GM19035 (cell line): ENCODE measurements around the gene GTF2I.
A peak's percentile ranks its signal among the peaks of the same experiment; 100 is the strongest.
"Not testable (repeated sequence)": the region's sequence is repeated elsewhere in the genome, so short reads cannot be mapped to it uniquely, and the experiment has no call there.

Source experiments
- ATAC-seq: cut with Tn5 transposase; IDR thresholded peaks from one replicate; pipeline ENCODE4 v1.9.1; 2021; ENCODE audit not compliant: unreplicated experiment

Gene GTF2I

DNA sequence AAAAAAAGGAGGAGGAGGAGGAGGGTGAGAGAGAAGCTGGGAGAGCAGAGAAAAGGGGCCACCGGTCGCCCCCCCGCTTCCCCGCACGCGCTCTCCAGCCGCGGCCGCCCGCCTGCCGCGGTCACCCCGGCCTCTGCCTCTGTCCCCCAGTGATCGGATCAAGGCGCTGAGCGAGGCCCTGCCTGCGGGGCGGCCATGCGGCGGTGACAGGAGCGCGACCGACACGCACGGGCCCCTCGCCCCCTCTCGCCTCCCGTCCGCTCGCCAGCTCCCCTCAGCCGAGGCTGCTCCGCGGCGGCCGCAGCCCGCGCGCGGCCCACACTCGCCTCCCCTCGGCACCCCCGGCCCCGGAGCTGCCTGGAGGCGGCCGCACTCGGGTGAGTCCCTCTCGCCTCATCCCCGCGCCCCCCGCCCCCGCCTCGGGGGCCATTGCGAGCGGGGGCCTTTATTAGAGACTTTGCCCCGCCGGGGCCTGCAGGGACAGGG is at the start of gene GTF2I:
TSS of gene GTF2I (plus strand) at position 27 of the 486 bp plus-strand sequence. CDS start 31,411 bp downstream, outside the sequence.
- ATAC-seq = peak; percentile 30

DNA sequence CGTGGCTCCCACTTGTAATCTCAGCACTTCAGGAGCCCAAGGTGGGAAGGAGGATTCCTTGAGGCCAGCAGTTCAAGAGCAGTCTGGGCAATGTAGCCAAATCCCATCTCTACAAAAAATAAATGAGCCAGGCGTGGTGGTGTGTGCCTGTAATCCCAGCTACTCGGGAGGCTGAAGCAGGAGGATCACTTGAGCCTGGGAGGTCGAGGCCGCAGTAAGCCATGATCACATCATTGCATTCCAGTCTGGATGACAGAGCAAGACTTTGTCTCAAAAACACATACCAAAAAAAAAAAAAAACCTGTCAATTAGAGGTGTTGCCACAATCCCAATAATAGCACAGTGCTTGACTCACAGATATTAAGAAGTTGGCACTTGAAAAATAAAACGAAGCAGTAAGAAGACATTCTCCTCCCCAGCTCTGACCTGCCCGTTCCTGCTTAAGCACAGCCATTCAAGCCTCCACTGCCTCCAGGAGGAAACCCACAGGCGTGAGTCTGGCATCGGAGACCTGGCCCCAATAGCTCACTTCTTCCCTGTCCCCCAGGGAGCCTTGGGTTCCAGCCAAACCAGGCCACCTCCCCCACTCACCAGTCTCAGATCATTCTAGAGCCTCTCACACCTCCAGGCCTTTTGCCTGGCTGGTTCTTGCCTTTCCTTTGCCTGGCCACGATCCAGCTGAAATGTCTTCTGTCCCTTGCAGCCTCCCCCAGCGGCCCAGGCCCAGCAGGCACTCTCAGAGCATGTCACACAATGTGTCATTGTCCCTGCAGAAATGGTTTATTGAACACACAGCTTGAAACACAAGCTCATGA is 45.3 kb upstream of the GTF2I start:
- ATAC-seq = no peak

DNA sequence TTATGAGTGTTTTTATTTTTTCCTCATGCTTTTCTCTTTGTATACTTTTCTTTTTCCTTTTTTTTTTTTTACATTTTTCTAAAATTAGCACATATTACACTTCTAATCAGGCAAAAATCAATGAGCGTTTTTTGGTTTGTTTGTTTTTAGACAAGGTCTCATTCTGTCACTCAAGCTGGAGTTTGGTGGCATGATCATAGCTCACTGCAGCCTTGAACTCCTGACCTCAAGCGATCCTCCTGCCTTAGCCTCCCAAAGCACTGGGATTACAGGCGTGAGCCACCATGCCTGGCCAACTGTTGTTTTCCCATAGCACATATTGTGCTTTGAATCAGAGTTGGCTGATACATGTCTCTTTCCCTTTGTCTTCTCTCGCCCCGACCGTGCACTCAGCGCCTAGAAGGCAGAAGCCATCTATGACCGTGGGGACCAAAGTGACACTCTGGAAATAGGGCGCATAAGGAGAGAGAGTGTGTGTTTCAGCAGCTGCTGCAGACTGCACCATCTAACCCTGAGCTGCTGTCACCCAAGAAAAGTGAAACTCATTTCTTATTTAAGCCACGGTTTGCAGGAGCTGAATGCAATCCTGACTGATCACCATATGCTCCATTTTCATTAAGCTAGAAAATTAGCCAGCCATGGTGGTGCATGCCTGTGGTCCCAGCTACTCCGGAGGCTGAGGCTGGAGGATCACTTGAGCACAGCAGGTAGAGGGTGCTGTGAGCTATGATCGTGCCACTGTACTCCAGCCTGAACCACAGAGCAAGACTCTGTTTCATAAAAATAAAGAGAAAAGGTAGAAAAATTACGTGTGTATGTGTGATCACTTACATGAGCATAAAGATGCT is 41.4 kb upstream of the GTF2I start:
- ATAC-seq = no peak

DNA sequence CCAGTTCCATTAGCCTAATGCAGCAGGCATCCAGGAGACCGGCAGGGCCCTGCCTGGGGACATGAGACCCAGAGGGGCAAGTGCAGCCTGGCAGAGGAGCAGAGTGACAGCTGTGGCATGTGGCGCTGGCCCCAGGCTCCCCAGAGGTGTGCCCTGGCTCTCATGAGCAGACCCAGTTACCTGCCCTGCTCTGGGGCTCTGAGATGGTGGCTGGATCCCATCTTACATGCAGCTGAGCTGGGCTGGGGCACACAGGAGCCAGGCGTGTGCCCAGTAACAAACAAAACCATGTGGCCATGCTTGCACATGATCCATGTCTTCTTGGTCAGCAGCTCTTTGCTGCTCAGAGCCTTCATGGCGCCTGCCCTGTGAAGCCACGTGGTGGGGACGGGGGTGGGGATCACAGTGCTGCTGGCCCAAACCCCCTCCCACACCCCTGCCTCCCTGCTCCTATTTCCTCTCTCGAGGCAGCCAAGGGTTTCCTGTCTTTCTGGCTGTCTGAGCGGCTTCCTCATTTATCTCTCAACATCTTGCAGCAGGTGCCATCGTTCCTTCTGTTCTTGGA is 40.3 kb upstream of the GTF2I start:
- ATAC-seq = no peak

DNA sequence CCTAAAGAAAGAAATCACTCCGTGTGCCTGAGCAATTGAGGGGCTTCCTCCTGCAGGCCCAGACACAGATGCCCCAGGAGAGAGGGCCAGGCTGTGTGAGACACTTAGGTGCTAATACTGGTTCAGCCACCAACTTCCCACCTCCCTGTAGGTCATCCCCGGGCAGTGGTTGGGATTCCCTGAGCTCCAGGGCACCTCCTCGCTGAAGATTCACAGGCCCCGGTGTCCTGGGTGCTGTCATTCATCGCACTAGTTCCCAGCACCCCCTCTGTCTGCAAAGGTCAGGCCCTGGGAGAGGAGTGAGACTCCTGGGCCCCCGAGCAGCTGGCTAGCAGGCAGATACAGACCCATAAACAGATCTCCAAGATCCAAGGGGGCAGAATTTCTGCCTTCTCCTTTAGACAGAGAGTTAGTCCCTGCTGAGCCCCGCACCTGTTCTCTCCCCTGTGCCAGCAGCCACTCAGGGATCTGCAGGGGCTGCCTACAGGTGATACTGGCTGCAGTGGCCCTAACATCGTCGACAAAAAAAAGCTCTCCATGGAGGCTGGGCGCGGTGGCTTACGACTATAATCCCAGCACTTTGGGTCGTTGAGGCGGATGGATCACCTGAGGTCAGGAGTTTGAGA is 38.2 kb upstream of the GTF2I start:
- ATAC-seq = no peak

DNA sequence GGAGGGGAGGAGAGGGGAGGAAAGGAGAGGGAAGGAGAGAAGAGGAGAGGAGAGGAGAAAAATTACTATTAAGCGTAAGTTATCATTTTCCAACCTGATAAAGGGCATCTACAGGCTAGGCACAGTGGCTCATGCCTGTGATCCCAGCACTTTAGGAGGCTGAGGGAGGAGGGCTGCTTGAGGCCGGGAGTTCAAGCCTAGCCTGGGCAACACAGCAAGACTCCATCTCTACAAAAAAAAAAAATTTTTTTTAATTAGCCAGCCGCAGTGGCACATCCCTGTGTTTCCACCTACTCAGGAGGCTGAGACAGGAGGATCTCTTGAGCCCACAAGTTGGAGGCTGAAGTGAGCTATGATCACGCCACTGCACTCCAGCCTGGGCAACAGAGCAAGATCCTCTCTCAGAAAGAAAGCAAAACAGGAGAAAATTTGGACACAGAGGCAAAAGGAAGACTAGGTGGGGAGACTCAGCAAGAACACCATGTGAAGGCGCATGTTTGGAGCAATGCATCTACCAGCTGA is 35.2 kb upstream of the GTF2I start:
- no peak for ATAC-seq

DNA sequence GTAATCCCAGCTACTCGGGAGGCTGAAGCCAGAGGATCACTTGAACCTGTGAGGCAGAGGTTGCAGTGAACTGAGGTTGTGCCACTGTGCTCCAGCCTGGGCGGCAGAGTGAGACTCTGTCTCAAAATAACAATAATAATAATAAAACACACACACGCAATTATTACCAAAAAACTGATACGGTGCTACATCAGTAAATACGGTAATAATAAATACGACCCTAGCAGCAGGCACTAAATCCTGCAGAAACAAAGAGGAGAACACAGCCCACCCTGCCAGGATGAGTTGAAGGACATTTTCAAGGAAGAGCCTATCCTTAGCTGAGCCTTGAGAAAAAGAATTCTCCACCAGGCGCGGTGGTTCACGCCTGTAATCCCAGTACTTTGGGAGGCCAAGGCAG is 34.4 kb upstream of the GTF2I start:
- ATAC-seq = no peak

DNA sequence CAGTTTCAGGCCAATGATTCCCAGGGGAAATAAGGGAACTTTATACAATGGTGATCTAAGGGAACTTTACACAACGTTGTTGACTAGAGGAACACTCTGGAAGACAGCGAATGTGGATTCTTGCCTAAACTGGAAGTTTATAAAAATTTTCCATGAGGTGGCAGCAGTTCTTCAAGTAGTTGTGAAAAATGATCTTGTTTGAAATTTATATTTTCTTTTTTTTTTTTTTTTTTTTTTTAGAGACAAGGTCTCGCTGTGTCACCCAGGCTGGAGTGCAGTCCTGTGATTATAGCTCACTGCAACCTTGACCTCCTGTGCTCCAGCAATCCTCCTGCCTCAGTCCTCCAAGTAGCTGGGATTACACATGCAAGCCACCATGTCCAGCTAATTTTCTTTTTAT is 32.1 kb upstream of the GTF2I start:
- ATAC-seq = no peak

DNA sequence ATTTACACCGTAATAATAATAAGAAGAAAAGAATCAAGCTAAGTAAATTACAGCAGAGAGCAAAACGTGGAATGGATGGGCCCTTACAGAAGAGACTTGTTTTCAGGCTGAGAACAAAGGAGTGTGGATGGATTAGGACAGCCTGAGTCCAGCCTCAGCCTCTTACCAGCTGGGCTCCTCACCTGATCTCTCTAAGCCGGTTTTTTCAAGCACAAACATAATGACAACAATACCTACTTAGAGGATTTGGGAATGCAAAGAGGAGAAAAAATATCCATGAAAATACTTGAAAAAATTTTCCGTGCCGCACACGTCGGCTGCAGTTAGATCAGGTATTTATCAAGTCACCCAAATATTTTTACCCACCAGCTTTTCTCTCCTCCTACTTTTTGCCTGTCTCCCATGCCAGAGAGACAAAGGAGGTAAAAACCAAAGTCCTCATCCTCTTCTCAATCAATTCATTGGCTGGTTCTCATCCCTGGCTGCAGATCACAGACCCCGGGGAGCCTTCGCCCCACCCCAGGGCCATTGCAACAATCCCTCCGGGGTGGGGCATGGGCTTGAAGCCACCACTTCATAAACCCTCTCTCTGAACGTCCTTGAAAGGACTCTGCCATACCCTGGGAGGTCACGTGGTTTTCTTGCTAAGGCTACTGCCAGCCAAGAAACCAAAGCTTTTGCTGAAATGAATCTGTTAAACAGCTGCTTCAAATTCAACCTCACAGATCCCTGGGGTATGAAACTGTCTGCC is 29.7 kb upstream of the GTF2I start:
- no peak for ATAC-seq

DNA sequence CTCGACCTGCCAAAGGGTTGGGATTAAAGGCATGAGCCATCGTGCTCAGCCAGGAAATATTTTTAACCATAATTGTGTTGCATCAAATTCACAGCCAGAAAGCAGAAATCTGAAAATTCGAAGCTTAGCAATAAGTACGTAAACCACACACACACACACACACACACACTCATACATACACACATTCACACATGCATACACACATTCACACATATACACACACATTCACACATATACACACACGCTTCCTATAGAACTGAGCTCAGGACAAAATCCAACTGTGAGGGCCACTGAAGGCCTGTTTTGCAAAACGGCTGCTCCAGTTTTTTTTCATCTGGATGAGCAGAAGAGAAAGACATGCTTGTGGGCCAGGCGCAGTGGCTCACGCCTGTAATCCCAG is 25.0 kb upstream of the GTF2I start:
- no peak for ATAC-seq

DNA sequence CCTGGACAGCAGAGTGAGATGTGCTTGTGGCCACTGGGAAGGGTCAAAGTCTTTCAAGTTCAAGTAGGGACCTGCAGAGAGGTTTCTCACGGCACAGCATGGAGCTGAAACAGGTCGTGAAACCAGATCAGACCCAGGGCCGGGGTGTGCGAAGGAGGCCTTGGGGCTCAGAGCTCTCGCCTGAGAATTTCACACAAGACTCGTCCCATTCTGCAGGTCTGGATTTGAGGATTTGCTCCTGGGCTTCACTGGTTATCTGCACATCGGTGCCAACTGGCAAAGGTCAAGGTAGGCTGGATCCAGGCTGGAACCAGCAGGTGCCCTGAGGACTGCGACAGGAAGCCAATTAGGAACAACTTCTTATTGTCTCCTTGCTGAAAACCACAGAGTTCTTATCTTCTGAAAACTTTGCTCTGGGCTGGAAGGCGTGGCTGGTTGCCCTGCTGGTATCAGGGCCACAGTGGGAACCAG is 24.0 kb upstream of the GTF2I start:
- ATAC-seq = no peak

DNA sequence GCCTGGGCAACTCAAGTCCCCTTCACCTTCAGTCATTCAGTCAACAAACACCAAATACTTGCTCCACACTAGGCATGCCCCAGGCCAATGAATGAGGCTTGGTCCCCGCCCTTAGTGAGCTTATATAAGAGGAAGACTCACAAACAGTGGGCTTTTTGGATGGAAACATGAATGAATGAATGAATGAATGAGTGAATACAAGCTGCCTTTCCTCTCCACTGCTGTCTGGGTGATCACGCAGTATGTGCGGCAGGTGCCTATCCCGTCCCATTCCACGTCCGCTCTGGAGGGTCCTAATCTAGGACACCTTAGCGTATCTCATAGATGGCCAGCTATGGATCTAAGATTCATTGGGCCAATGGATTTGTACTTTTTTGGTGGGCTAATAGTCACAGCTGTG is 19.8 kb upstream of the GTF2I start:
- no peak for ATAC-seq

DNA sequence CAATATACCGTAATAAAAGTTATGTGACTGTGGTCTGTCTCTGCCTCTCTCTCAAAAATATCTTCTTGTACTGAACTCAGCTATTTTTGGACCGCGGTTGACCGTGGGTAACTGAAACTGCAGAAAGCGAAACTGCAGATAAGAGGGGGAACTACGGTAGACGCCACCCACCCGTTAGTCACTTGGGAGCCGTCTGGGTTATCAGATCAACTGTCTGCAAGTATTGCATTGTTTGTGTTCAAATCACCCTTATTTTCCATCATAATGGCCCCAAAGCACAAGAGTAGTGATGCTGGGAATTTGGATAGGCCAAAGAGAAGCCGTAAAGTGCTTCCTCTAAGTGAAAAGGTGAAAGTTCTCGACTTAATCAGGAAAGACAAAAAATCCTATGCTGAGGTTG is 7.5 kb upstream of the GTF2I start:
- ATAC-seq = peak; percentile 91

DNA sequence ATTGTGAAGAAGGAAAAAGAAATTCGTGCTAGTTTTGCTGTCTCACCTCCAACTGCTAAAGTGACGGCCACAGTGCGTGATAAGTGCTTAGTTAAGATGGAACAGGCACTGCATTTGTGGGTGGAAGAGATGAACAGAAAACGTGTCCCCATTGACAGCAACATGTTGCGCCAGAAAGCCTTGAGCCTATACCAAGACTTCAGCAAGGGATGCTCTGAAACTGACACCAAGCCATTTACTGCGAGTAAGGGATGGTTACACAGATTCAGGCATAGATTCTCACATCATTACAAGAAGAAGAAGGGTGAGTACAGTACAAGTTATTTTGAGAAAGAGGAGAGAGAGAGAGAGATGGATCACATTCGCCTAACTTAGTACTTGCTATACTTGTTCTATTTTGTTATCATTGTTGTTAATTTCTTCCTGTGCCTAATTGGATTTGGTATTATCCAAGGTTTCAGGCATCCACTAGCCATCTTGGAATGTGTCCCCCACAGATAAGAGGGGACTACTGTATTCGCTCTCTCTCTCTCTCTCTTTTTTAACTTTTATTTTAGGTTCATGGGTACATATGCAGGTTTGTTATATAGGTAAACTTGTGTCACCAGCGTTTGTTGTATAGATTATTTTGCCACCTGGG is 6.9 kb upstream of the GTF2I start:
- ATAC-seq = peak; percentile 45

DNA sequence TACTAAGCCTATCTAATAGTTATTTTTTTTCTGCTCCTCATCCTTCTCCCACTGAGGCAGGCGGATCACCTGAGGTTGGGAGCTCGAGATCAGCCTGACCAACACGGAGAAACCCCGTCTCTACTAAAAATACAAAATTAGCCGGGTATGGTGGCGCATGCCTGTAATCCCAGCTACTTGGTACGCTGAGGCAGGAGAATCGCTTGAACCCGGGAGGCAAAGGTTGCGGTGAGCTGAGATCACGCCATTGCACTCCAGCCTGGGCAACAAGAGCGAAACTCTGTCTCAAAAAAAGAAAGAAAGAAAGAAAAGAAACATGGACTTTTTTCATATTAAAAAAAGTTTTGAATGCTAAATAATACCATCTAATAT is 6.4 kb upstream of the GTF2I start:
- ATAC-seq = not testable (repeated sequence)

DNA sequence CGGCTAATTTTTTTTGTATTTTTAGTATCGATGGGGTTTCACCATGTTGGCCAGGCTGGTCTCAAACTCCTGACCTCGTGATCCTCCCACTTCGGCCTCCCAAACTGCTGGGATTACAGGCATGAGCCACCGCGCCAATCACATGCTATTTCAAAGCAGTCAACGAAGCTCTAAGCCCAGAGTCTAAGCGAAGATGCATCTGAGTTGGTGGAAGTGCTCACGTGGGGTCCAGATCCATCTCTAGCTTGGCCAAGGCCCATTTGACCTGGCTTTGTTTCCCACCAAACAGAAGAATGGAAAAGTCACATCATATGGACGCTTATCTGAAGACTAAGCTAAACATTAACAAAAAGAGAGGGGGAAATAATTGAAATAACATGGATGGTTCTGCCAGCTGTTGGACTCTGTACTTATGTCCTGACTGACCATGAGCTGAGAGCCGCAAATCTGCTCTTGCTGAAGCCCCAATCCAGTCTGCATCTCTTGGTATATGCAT is 3.8 kb upstream of the GTF2I start:
- ATAC-seq = no peak

DNA sequence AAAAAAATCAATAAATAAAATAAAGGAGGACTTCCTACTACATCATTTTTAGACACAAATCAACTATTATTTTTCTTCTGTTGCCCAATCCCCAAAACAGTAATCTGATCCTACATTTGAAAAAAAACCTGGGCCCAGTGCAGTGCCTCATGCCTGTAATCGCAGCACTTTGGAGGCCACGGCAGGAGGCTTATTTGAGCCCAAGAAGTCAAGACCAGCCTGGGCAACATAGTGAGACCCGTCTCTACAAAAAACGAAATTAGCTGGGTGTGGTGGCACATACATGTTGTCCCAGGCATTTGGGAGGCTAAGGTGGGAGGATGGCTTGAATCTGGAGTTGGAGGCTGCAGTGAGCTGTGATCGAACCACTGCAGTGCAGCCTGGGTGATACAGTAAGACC is 2.7 kb upstream of the GTF2I start:
- no peak for ATAC-seq

DNA sequence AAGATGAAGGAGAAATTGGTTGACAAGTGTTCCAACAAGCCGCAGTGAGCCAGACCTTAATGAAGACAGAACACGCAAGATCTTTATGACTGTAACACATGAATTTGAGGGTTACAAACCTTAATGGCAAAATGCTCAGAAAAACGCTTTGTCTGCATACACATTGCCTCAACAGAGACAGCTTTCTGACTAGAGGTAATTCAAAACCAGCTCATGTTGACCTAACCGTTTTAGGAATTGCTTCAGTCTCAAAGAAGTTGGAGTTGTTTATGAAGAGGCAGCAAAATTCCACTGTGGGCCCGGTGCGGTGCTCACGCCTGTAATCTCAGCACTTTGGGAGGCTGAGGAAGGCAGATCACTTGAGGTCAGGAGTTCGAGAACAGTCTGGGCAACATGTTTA is 2.2 kb upstream of the GTF2I start:
- ATAC-seq = no peak

DNA sequence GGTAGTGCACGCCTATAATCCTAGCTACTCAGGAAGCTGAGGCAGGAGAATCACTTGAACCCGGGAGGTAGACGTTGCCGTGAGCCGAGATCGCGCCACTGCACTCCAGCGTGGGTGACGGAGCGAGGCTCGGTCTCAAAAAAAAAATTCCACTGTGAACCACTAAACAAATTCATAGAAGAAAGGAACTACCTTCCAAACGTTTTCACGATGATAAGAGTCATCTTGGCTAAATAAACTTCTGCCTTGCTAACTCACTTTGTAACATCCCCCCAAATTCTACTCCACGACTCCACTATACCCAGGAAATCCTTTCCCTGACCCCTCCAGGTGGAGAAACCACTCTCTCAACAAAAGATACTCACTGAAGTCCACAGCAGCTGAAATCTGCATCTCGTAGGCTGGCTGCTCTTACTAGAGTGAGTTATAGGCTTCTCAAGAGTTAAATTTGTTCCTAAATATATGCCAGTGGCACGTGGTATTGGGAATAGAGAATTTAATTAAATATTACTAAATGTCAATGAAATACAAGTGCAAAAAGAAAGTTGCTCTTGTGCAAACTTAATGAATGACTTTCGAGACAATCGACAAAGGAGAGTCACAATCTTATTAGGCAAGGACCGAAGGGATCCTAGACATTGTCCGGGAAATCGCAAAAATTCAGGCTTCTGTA is 1.6 kb upstream of the GTF2I start:
- no peak for ATAC-seq
